ENCODE results near the gene NVL.
"Not testable (repeated sequence)": the region's sequence is repeated elsewhere in the genome, so short reads cannot be mapped to it uniquely, and the experiment has no call there.

Gene NVL

GRCh38 chr1:224329842-224330753, at the start of gene NVL:
Gene NVL (minus strand): TSS chr1:224330172. CDS start chr1:224330127, 45 bp downstream.
- in situ Hi-C loops (cut with HindIII; ENCODE audit: low sequenced_read_pairs), result no loop called here

GRCh38 chr1:224378855-224379631, 49.1 kb upstream of the NVL start:
- in situ Hi-C loops (cut with HindIII; ENCODE audit: low sequenced_read_pairs), result no loop called here

GRCh38 chr1:224377676-224378006, 47.7 kb upstream of the NVL start:
- in situ Hi-C loops (cut with HindIII; ENCODE audit: low sequenced_read_pairs), result no loop called here

GRCh38 chr1:224375059-224375458, 45.1 kb upstream of the NVL start:
- in situ Hi-C loops (cut with HindIII; ENCODE audit: low sequenced_read_pairs), result no loop called here

- in situ Hi-C loops (cut with HindIII; ENCODE audit: low sequenced_read_pairs), result loop anchor here (5.0 kb wide), 1 partner anchor 216 kb away; no protein-coding TSS in a partner anchor
These were observed 43.1 kb upstream of the NVL start for GRCh38 chr1:224373008-224373590.

- in situ Hi-C loops (cut with HindIII; ENCODE audit: low sequenced_read_pairs), result no loop called here
These were observed 38.4 kb upstream of the NVL start for GRCh38 chr1:224368409-224368808.

- in situ Hi-C loops (cut with HindIII; ENCODE audit: low sequenced_read_pairs), result loop anchor here (5.0 kb wide), 1 partner anchor 97 kb away; no protein-coding TSS in a partner anchor
These were observed 29.2 kb upstream of the NVL start for GRCh38 chr1:224359207-224359606.

- in situ Hi-C loops (cut with HindIII; ENCODE audit: low sequenced_read_pairs), result loop anchor here (5.0 kb wide), 1 partner anchor 96 kb away; no protein-coding TSS in a partner anchor
These were observed 28.3 kb upstream of the NVL start for GRCh38 chr1:224358237-224358636.

- in situ Hi-C loops (cut with HindIII; ENCODE audit: low sequenced_read_pairs), result loop anchor here (5.0 kb wide), 1 partner anchor 95 kb away; no protein-coding TSS in a partner anchor
These were observed 27.7 kb upstream of the NVL start for GRCh38 chr1:224357626-224358124.

- in situ Hi-C loops (cut with HindIII; ENCODE audit: low sequenced_read_pairs), result loop anchor here (5.0 kb wide), 1 partner anchor 95 kb away; no protein-coding TSS in a partner anchor
These were observed 27.0 kb upstream of the NVL start, which contains the start of gene CNIH4 for GRCh38 chr1:224356685-224357625. Gene CNIH4 (plus strand): TSS chr1:224356879. CDS start chr1:224356925, 46 bp downstream.

GRCh38 chr1:224353975-224354925, 24.3 kb upstream of the NVL start:
- in situ Hi-C loops (cut with HindIII; ENCODE audit: low sequenced_read_pairs), result no loop called here

- in situ Hi-C loops (cut with HindIII; ENCODE audit: low sequenced_read_pairs), result not testable (repeated sequence)
These were observed 22.6 kb upstream of the NVL start for GRCh38 chr1:224352436-224353085.

- in situ Hi-C loops (cut with HindIII; ENCODE audit: low sequenced_read_pairs), result not testable (repeated sequence)
These were observed 19.7 kb upstream of the NVL start for GRCh38 chr1:224349716-224350115.

GRCh38 chr1:224348137-224348536, 18.2 kb upstream of the NVL start:
- in situ Hi-C loops (cut with HindIII; ENCODE audit: low sequenced_read_pairs), result no loop called here

- in situ Hi-C loops (cut with HindIII; ENCODE audit: low sequenced_read_pairs), result no loop called here
These were observed 13.7 kb upstream of the NVL start for GRCh38 chr1:224343679-224344078.

GRCh38 chr1:224340453-224341384, 10.7 kb upstream of the NVL start:
- in situ Hi-C loops (cut with HindIII; ENCODE audit: low sequenced_read_pairs), result not testable (repeated sequence)

GRCh38 chr1:224339442-224340033, 9.6 kb upstream of the NVL start:
- in situ Hi-C loops (cut with HindIII; ENCODE audit: low sequenced_read_pairs), result no loop called here
